Hepatocyte (in vitro differentiated cells): ENCODE measurements around the gene SGO1.

ENCODE experiments used
- CTCF ChIP-seq: fragments of 200-600 bp; sonication (generic); IDR thresholded peaks from 2 replicates; pipeline ENCODE4 v1.5.1; 2016; ENCODE audit warnings: antibody characterized with exemption, mild to moderate bottlenecking; ENCODE audit not compliant: poor library complexity
- EZH2 ChIP-seq: fragments of 200-600 bp; sonication (generic); IDR thresholded peaks from 2 replicates; pipeline ENCODE4 v1.6.1; 2016; ENCODE audit warnings: antibody characterized with exemption, mild to moderate bottlenecking, borderline replicate concordance
- EZH2phosphoT487 ChIP-seq: fragments of 200-600 bp; sonication (generic); IDR thresholded peaks from one replicate; pipeline ENCODE4 v1.6.1; 2018; ENCODE audit warnings: antibody characterized with exemption, mild to moderate bottlenecking, low read depth, moderate library complexity; ENCODE audit not compliant: unreplicated experiment, severe bottlenecking

GRCh38 chr3:20197775-20198174 is 11.8 kb upstream of the SGO1 start:
- no peak for TF ChIP-seq EZH2
- no peak for TF ChIP-seq CTCF
- TF ChIP-seq EZH2phosphoT487, result no peak
